Left lung (tissue), 10 donors: ENCODE measurements around the gene TFAP2C. TPM values are rescaled to one million over a fixed set of nuclear protein-coding genes. Genes with fewer than 3 reads are reported as not detected.

Experiments
- ATAC-seq: fragments of 200-7000 bp; cut with Tn5 transposase; one replicate; pipeline ENCODE4 v1.9.1; 2020; ENCODE audit warnings: moderate library complexity
- DNase-seq, 4 donors: peaks; one replicate each; pipeline ENCODE4 v3.0.0-alpha.2; 2013 to 2020
- H3K27ac ChIP-seq, 2 donors: fragments of 200-600 bp; sonication (generic) in 1 of 2; one replicate each; pipeline versions ENCODE4 v1.5.0 to v1.8.0; 2020 to 2021
- H3K27me3 ChIP-seq, 2 donors: fragments of 200-600 bp; sonication (generic) in 1 of 2; one replicate each; pipeline versions ENCODE4 v1.5.0 to v1.8.0; 2020 to 2021
- H3K36me3 ChIP-seq, 2 donors: fragments of 200-600 bp; sonication (generic) in 1 of 2; one replicate each; pipeline versions ENCODE4 v1.5.0 to v1.8.0; 2020 to 2021
- H3K4me1 ChIP-seq, 2 donors: fragments of 200-600 bp; one replicate each; pipeline ENCODE4 v1.8.0; 2021
- H3K4me3 ChIP-seq, 2 donors: fragments of 200-600 bp; sonication (generic) in 1 of 2; one replicate each; pipeline versions ENCODE4 v1.5.0 to v1.8.0; 2020 to 2021; ENCODE audit warnings: mild to moderate bottlenecking in 1 of 2
- H3K9me3 ChIP-seq, 2 donors: fragments of 200-600 bp; sonication (generic) in 1 of 2; one replicate each; pipeline versions ENCODE4 v1.5.0 to v1.8.0; 2020 to 2021
- CTCF ChIP-seq, 2 donors: fragments of 200-600 bp; sonication (generic) in 1 of 2; IDR thresholded peaks; one replicate each; pipeline versions ENCODE4 v1.5.0 to v1.8.0; 2021; ENCODE audit warnings: antibody characterized with exemption in 2 of 2
- intact Hi-C, 2 donors: fragments of 100-400 bp; cut with DNase I; formaldehyde crosslinking; loops; one replicate each; pipeline versions ENCODE4 v1.11.2 to v1.14.2; 2022
- polyA plus RNA-seq, 6 donors: library from polyadenylated mRNA; unstranded; fragments of 120-200 nt; gene quantifications; one replicate each; pipeline ENCODE4 v1.2.1, GENCODE V29; 2013; ENCODE audit not compliant: insufficient read length in 6 of 6
- total RNA-seq, 2 donors: library from RNA; stranded (reverse); fragmentation: NEBNext Ultra II Directional; extraction: Animal tissue kit (Norgen Biotek cat#: 25700); gene quantifications; one replicate each; pipeline ENCODE4 v1.2.1, GENCODE V29; 2021
- donor health status: DM: no; HTN: yes; CAD: no.
- donor health status: DM: no; HTN: no; CAD: no.

TFAP2C gene
- total and polyA plus RNA-seq, 8 donors: 2.4 to 4.1 (median 3.4) TPM

- intact Hi-C loops: no loop called here
- Histone ChIP-seq H3K9me3 (no peaks in the 10 kb centered on the region), H3K4me3 (no peak overlapping the region), H3K27ac (no peak overlapping the region), H3K4me1 (no peaks in the 10 kb centered on the region), H3K36me3 (no peaks in the 10 kb centered on the region), H3K27me3 (peaks cover 0 to 16% of the 10 kb centered on the region in 2 donors)
- DNase-seq: no peak
- TF ChIP-seq CTCF (IDR thresholded peaks at IDR 0.05): no peak
- ATAC-seq: no peak
These were observed 34.6 kb downstream of the TFAP2C start for GRCh38 chr20:56663660-56664059.

GRCh38 chr20:56664796-56665195, 35.7 kb downstream of the TFAP2C start:
- no peaks in the 10 kb centered on the region for H3K9me3 ChIP-seq
- DNase-seq: no peak
- no peak for ATAC-seq
- H3K36me3 ChIP-seq: no peaks in the 10 kb centered on the region
- no peak overlapping the region for H3K4me3 ChIP-seq
- intact Hi-C loops: no loop called here
- H3K27me3 ChIP-seq: peaks cover 0 to 16% of the 10 kb centered on the region in 2 donors
- TF ChIP-seq CTCF (IDR thresholded peaks at IDR 0.05): no peak
- H3K27ac ChIP-seq: no peak overlapping the region
- H3K4me1 ChIP-seq: no peaks in the 10 kb centered on the region

GRCh38 chr20:56665806-56666205, 36.7 kb downstream of the TFAP2C start:
- H3K9me3 ChIP-seq: no peaks in the 10 kb centered on the region
- no peak overlapping the region for H3K27ac ChIP-seq
- H3K4me3 ChIP-seq: no peak overlapping the region
- intact Hi-C loops: no loop called here
- peaks cover 0 to 11% of the 10 kb centered on the region in 2 donors for H3K27me3 ChIP-seq
- ATAC-seq: no peak
- H3K36me3 ChIP-seq: no peaks in the 10 kb centered on the region
- DNase-seq: no peak
- TF ChIP-seq CTCF (IDR thresholded peaks at IDR 0.05): no peak
- H3K4me1 ChIP-seq: no peaks in the 10 kb centered on the region

- Histone ChIP-seq H3K4me3 (no peak overlapping the region), H3K27me3 (no peaks in the 10 kb centered on the region), H3K36me3 (no peaks in the 10 kb centered on the region), H3K4me1 (no peaks in the 10 kb centered on the region), H3K9me3 (no peaks in the 10 kb centered on the region), H3K27ac (no peak overlapping the region)
- DNase-seq (no peak), ATAC-seq (no peak)
- no peak for TF ChIP-seq CTCF (IDR thresholded peaks at IDR 0.05)
- intact Hi-C loops: no loop called here
These were observed 44.3 kb downstream of the TFAP2C start for GRCh38 chr20:56673450-56673849.

GRCh38 chr20:56676001-56676400, 46.9 kb downstream of the TFAP2C start:
- H3K27ac ChIP-seq: no peak overlapping the region
- peaks cover 0 to 8% of the 10 kb centered on the region in 2 donors for H3K27me3 ChIP-seq
- TF ChIP-seq CTCF (IDR thresholded peaks at IDR 0.05): no peak
- intact Hi-C loops: no loop called here
- no peaks in the 10 kb centered on the region for H3K9me3 ChIP-seq
- no peaks in the 10 kb centered on the region for H3K4me1 ChIP-seq
- ATAC-seq: no peak
- DNase-seq: no peak
- H3K4me3 ChIP-seq: no peak overlapping the region
- H3K36me3 ChIP-seq: no peaks in the 10 kb centered on the region
